ENCODE results near the gene FAM13A.
"Not testable (repeated sequence)": the region's sequence is repeated elsewhere in the genome, so short reads cannot be mapped to it uniquely, and the experiment has no call there.

The FAM13A gene

GRCh38 chr4:88908521-88908920 lies 148.5 kb downstream of the FAM13A start:
- no peak for FAIRE-seq
- no peak for DNase-seq (ENCODE audit: insufficient read length, low spot score)

DNA sequence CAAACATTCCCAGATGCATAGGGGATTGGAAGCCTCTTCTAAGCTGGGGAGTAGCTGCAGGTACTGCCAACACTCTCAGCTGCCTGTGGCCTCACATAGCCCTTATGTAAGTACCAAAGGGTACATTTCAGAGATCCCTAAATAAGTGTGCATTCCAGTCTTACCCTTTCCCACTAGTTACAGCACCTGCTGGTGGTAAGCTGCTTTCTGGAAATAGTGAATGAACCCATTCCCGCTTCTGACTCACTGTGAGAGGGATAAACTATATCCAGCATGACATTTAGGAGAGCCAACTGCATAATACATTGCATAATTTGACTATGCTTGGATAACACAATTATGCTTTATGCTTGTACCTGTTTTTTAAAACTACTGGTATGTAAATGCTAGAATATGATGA lies 149.0 kb downstream of the FAM13A start:
- DNase-seq (ENCODE audit: insufficient read length, low spot score) (no peak), FAIRE-seq (no peak)

DNA sequence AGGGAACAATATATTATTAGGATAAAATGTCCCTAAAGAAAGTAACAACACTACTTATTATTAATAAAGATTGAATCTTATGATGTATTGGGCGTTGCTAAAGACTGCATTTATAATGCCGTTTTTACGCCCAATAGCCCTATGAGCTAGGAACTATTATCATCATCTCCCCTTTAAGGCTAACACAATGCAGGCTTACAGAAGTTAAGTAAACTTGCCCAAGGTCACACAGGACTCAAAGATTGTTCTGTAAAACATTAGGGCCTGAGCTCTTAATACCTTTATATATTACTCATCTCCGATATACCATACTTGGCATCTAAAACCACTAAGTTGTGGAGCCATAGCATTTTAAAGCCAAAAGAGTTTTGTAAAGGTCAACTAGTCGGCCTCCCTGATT lies 149.5 kb downstream of the FAM13A start:
- FAIRE-seq (no peak), DNase-seq (ENCODE audit: insufficient read length, low spot score) (no peak)

DNA sequence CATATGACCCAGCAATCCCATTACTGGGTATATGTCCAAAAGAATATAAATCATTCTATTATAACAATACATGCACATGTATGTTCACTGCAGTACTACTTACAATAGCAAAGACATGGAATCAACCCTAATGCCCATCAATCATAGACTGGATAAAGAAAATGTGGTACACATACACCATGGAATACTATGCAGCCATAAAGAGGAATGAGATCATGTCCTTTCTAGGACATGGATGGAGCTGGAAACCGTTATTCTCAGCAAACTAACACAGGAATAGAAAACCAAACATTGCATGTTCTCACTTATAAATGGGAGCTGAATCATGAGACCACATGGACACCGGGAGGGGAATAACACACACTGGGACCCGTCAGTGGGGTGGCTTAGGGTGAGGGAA lies 152.7 kb downstream of the FAM13A start:
- DNase-seq (ENCODE audit: insufficient read length, low spot score); FAIRE-seq: not testable (repeated sequence)

DNA sequence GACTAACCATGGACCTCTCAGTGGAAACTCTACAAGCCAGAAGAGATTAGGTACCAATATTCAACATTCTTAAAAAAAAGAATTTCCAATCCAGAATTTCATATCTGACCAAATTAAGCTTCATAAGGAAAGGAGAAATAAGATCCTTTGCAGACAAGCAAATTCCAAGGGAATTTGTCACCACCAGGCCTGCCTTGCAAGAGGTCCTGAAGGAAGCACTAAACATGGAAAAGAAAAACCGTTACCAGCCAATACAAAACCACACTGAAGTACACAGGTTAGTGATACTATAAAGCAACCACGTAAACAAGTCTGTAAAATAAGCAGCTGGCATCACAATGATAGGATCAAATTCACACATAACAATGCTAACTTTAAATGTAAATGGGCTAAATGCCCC lies 156.6 kb downstream of the FAM13A start:
- no peak for FAIRE-seq
- DNase-seq (ENCODE audit: insufficient read length, low spot score): no peak

DNA sequence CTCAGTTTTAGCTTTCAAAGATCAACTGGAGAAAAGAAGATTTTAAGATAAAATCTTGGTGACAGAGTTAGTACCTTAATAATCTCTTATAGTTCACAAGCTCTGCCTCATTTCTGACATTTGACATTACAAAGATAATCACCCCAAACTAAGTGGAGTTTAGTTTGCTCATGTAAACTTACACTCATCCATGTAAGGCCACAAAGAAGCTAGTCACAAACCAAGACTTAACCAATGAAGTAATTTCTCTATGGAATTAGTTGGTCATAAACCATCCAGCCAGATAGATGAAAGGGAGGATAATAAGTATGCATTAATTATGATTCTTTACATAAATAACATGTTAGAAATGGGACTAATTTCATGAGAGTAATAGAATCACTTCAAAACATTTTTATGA lies 159.2 kb downstream of the FAM13A start:
- FAIRE-seq (no peak), DNase-seq (ENCODE audit: insufficient read length, low spot score) (no peak)

DNA sequence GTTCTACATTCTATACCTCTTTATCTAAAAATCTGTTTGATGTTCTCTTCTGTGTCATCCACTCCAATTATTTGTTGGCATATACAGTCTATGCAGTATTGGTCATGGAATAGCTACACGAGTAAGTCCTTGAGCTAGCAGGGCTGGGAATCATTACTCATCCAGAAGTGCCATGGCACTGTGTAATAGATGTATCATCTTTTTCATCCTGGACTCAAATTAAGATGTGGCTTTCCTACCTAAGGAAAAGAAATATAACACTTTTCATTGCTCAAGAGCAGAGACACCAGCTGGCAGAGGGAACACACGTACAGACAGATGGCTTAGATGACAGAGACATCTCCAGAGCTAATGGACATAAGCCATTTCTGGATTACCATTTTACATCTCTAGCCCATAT lies 159.8 kb downstream of the FAM13A start:
- DNase-seq (ENCODE audit: insufficient read length, low spot score) (no peak), FAIRE-seq (no peak)

DNA sequence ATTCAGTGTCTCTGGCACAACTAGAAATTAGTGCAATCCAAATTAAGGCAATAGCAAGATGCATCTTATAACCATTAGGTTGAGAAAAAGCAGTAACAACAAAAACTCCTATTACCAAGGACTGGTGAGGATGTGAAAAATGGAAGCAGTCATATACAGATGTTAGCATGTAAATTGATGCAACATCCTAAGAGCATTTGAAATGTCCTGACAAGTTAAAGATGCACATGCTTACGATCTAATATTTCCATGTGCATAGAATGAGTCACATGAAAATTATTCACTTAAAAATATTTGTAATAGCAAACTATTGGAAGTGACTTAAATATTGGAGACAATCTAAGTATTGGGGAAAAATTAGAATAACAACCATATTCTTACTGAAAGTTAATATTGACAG lies 163.0 kb downstream of the FAM13A start:
- FAIRE-seq: no peak
- no peak for DNase-seq (ENCODE audit: insufficient read length, low spot score)

GRCh38 chr4:88892646-88893045 lies 164.3 kb downstream of the FAM13A start:
- DNase-seq (ENCODE audit: insufficient read length, low spot score): no peak
- FAIRE-seq: no peak

GRCh38 chr4:88891636-88892035 lies 165.3 kb downstream of the FAM13A start:
- no peak for FAIRE-seq
- DNase-seq (ENCODE audit: insufficient read length, low spot score): no peak

DNA sequence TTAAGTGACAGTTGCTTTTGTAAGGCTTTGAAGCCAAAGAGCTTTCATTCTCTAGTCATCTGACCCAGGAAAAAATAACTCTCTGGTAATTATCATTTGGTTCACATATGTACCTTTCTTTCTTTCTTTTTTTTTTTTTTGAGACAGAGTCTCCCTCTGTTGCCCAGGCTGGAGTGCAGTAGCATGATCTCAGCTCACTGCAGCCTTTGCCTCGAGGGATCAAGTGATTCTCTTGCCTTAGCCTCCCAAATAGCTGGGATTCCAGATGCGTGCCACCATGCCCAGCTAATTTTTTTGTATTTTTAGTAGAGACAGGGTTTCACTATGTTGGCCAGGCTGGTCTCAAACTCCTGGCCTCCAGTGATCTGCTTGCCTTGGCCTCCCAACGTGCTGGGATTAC lies 169.6 kb downstream of the FAM13A start:
- DNase-seq (ENCODE audit: insufficient read length, low spot score); FAIRE-seq: not testable (repeated sequence)

DNA sequence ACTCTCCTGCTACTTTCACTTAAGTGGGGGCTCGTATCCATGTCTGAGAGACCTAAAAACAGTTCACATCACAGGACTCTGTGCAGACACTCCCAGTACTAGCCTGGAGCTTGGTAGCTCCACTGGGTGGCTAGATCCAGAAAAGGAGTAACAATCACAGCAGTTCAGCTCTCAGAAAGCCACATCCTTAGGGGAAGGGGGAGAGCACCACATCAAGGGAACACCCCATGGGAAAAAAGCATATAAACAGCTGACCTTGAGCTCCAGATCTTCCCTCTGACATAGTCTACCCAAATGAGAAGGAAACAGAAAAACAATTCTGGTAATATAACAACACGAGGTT lies 175.8 kb downstream of the FAM13A start:
- FAIRE-seq (no peak), DNase-seq (ENCODE audit: insufficient read length, low spot score) (no peak)

DNA sequence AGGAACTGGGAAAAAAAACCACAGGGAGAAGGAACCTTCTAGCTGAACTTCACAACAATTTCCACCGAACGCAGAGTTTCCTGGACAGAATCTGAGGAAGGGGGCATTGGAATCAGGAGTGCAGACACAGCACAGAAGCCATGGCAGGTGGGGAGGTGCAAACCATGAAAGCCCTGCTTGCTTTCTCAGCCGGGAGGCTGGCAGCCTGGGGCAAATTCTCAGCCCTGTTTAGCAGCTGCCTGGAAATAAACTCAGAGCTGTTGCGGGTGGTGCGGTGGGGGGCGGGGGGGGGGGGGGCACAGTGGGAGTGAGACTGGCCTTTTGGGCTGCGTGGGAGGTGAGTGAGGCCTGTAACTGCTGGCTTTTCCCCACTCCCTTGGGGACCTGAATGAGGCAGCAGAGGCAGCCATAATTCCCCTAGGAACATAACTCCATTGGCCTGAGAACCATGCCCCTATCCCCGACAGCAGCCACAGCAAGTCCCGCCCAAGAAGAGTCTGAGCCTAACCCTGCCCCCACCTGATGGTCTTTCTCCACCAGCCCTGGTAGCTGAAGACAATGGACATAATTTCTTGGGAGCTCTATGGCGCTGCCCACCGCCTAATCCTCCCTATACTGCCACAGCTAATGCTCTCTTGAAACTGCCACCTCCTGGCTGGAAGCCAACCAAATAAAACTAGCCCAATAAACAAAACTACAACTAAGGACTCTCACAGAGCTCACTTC lies 176.3 kb downstream of the FAM13A start:
- FAIRE-seq (no peak), DNase-seq (ENCODE audit: insufficient read length, low spot score) (no peak)

GRCh38 chr4:88879991-88880390 lies 177.0 kb downstream of the FAM13A start:
- no peak for DNase-seq (ENCODE audit: insufficient read length, low spot score)
- FAIRE-seq: no peak

GRCh38 chr4:88878642-88879041 lies 178.3 kb downstream of the FAM13A start:
- no peak for DNase-seq (ENCODE audit: insufficient read length, low spot score)
- no peak for FAIRE-seq

GRCh38 chr4:88870428-88870827 lies 186.6 kb downstream of the FAM13A start:
- FAIRE-seq (no peak), DNase-seq (ENCODE audit: insufficient read length, low spot score) (no peak)

- DNase-seq (ENCODE audit: insufficient read length, low spot score): no peak
- no peak for FAIRE-seq
Observed at GRCh38 chr4:88868510-88868909, 188.5 kb downstream of the FAM13A start.

DNA sequence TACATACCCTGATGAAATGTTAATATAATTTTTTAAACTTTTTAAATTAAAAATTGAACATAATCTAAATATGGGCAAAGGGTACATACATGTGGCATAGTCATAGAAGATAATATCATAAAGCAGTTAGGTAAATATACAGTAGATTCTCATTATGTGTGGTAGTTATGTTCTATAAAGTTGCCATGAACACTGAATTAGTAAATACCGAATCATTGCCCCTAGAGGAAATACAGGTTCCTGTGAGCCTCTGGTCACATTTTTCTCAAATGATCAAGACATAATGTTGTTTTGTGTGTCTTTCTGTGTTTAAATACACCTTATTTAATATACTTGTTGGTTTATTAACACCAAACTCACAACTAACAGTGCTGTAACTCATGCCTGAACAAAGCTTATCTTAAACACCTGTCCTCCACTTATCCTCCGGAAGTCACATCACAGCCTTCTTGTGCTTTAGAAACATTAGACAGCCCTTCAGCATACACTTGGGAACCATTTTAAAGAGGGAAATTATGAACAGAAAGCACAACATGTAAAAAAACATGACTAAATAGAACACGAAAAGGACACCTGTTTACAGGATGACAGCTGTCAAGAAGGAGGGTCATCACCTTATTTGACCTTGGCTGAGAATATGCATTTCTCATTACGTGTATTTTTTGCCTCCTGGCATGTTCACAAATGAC lies 190.0 kb downstream of the FAM13A start:
- no peak for FAIRE-seq
- DNase-seq (ENCODE audit: insufficient read length, low spot score): no peak

- DNase-seq (ENCODE audit: insufficient read length, low spot score) (no peak), FAIRE-seq (no peak)
Observed at GRCh38 chr4:88865466-88865865, 191.5 kb downstream of the FAM13A start.

DNA sequence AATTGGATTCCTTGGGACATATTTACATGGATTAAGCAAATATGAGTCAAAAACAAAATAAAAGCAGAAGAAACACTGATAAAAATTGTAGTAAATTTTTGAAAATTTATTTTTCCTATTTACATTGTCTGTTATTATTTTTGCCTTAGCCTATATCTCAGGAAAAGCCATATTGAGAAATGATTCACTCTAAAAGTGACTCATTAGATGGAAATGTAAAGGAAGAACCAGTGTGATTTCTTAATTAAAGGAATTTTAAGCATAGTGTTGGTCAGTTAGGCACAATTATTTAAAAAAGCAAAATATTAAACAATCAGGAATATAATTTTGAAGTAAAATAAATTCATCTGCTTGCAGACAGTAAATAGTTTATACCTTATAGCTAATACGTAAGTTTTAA lies 191.9 kb downstream of the FAM13A start:
- DNase-seq (ENCODE audit: insufficient read length, low spot score) (no peak), FAIRE-seq (no peak)

DNA sequence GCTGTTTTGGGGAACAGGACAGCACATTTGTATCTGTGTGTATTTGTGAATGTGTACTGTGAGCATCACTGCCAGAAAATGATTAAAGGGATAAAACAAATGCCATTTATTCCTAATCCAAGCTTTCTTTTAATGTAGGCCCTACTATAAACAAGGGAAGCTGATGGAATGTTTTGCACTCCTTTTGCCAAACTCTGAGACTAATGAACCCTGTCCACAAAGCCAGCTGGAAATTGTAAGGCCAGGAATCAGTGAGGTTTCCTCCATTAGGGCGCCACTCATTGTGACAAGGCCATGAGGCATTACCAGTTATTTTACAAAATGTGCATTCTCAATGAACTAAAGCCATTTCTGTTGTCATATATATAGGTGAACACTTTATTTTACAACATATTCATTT lies 196.4 kb downstream of the FAM13A start:
- DNase-seq (ENCODE audit: insufficient read length, low spot score): no peak
- no peak for FAIRE-seq

DNA sequence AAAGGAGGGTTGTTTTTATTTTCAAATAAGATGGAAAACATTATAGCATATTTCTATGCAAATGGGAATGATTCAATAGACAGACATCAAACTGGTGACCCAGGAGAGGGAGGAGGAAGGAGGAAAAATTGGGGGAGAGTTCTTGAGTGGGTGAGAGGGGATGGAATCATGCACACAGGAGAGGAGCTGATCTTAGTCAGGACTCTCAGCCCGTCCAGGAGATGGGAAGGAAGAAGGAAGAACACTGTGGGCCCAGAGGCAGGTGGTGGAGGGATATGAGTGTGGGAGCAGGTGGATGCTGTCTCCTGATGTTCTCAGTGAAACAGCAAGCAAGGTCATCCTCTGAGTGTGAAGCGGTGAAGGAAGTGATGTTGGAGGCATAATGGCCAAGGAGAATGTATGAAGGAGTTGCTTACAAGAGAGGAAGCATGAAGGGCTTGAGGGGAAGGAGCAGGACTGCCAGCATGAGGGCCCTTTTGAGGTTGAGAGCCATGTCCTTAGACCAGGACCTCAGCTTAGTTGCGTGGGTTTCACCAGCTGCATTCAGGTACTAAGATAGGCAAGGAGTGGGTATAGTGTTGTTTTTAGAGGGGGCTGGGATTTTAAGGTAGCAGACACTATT lies 197.7 kb downstream of the FAM13A start:
- FAIRE-seq: no peak

More for the DNA sequence above, 197.7 kb downstream of the FAM13A start:
- DNase-seq (ENCODE audit: insufficient read length, low spot score): no peak

Measured in GM19239 (cell line).